Ovary (tissue), 9 donors: ENCODE data around the gene CD28. TPM values are rescaled to one million over a fixed set of nuclear protein-coding genes. Genes with fewer than 3 reads are reported as not detected.

ENCODE experiments used
- DNase-seq, 5 donors: peaks; one replicate each; pipeline ENCODE4 v3.0.0-alpha.2; 2019 to 2020
- H3K27ac ChIP-seq, 2 donors: fragments of 200-600 bp; one replicate each; pipeline versions ENCODE4 v1.5.1 to v1.8.0; 2019 to 2022
- H3K27me3 ChIP-seq: fragments of 200-600 bp; one replicate; pipeline ENCODE4 v1.8.0; 2022
- H3K36me3 ChIP-seq: fragments of 200-600 bp; sonication (generic); one replicate; pipeline ENCODE4 v1.5.1; 2019
- H3K4me1 ChIP-seq: one replicate; pipeline ENCODE4 v1.8.1; 2013; ENCODE audit warnings: mild to moderate bottlenecking, moderate library complexity; ENCODE audit not compliant: insufficient read depth
- H3K4me3 ChIP-seq: fragments of 200-600 bp; sonication (generic); one replicate; pipeline ENCODE4 v1.5.1; 2017
- H3K9me3 ChIP-seq, 2 donors: fragments of 200-600 bp in 1 of 2; sonication (generic) in 1 of 2; one replicate each; pipeline versions ENCODE4 v1.5.1 to v1.8.1; 2013 to 2019; ENCODE audit warnings: mild to moderate bottlenecking in 1 of 2, moderate library complexity in 1 of 2
- EP300 ChIP-seq: sonication (generic); formaldehyde crosslinking; IDR thresholded peaks from one replicate; pipeline ENCODE4 v1.6.1; 2017; ENCODE audit warnings: antibody characterized with exemption
- POLR2A ChIP-seq: fragments of 450-650 bp; IDR thresholded peaks from one replicate; pipeline ENCODE4 v1.6.1; 2017; ENCODE audit warnings: antibody characterized with exemption, mild to moderate bottlenecking, moderate library complexity
- WGBS, 3 donors: extraction: QIAGEN DNeasy Blood & Tissue Kit in 1 of 3; methylation state at CpG; one replicate each; pipeline versions ENCODE4 v1.1.5 to v1.1.7; 2013 to 2017; 5-methylcytosine and 5-hydroxymethylcytosine counted together
- intact Hi-C, 4 donors: fragments of 100-400 bp; cut with DNase I; formaldehyde crosslinking; loops; one replicate each; pipeline versions ENCODE4 v1.11.0 to v1.15.1; 2022 to 2023
- polyA plus RNA-seq, 2 donors: library from polyadenylated mRNA; stranded (reverse); fragments of 200-250 nt in 1 of 2; fragments of 350-450 nt in 1 of 2; fragmentation: Illumina TruSeq in 1 of 2; extraction: RNeasy Lipid Tissue Mini Kit (QIAGEN cat#74804) in 1 of 2; gene quantifications; one replicate each; pipeline ENCODE4 v1.2.3, GENCODE V29; 2013 to 2014
- total RNA-seq, 7 donors: library from RNA; depleted of rRNA in 2 of 7; stranded (reverse); fragments of >200 nt in 2 of 7; fragmentation: NEBNext Ultra II Directional in 3 of 7; extraction: Animal tissue kit (Norgen Biotek cat#: 25700) in 3 of 7; gene quantifications; one replicate each; pipeline versions ENCODE4 v1.1.0 to v1.2.4, GENCODE V29; 2016 to 2023
- TF ChIP-seq, protein P1 (sequence below), 3 donors: fragments of 450-650 bp in 2 of 3; fragments of 200-600 bp in 1 of 3; IDR thresholded peaks; one replicate each; pipeline versions ENCODE4 v1.5.1 to v1.8.0; 2016 to 2022; ENCODE audit warnings: antibody characterized with exemption in 3 of 3, mild to moderate bottlenecking in 1 of 3
- donor health status: DM: no; HTN: no; CAD: no; lungs with moderate emphysema.
- donor health status: DM: no; HTN: no; CAD: no.
- donor health status: Bipolar disorder and iron deficiency.
- donor health status: DM: yes; HTN: yes; CAD: no.
- donor health status: DM: no; HTN: no; CAD: no.
- donor health status: DM: yes; HTN: yes; CAD: no.

The CD28 gene
- total and polyA plus RNA-seq, 9 donors = 0.18 to 4.3 (median 1.2) TPM

DNA sequence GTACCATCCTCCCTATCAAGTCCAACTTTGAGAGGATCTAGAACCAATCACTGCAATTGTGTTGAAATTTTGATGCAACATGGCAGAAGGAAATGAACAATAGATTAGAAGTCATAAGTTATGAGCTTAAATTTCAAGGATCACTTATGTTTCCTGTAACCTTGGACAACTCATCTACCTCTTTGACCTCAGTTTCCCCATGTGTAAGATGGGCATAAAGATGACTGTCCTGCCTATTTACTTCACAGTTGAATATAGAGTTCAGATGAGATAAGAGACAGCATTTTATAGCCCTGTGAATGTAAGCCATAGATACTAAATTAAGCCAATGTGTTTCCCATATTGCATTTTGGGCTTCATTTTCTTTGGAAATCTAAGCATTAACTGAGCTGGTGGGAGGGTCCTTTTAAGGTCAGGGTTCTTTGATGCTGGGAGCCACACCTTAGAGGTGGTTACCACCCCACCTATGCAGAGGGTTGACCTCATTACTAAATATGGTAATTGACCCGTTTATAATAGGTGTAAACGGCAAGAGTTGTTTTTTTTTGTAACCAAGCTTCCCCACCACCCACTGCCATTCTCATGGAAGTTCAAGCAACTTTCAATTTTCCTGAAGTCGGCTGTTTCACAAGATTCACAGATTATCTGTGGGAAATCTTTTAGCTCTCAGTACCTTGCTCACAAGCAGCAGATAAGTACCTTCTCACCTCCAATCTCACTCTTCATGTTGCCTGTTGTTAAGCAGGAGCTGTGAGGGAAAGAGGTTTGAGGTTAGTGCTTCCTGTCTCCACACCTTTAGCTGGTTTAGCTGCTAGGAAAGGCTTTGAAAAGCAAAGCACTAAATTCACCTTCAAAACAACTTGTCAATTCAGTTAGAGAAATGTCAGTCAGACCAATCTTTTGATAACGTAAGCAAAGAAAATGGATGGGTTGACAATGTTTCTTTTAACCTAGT, 13.3 kb downstream of the CD28 start:
- WGBS, 3 donors = 75 to 84% (median 82%) methylated on average over 4 of the region's 4 CpGs
- DNase-seq = no peak

GRCh38 chr2:203720915-203721672, 14.7 kb downstream of the CD28 start:
- Histone ChIP-seq H3K9me3 (no peaks in the 10 kb centered on the region), H3K4me3 (no peak overlapping the region), H3K4me1 (no peaks in the 10 kb centered on the region), H3K27me3 (no peaks in the 10 kb centered on the region), H3K36me3 (no peaks in the 10 kb centered on the region), H3K27ac (no peak overlapping the region)
- TF ChIP-seq, protein P1, sequence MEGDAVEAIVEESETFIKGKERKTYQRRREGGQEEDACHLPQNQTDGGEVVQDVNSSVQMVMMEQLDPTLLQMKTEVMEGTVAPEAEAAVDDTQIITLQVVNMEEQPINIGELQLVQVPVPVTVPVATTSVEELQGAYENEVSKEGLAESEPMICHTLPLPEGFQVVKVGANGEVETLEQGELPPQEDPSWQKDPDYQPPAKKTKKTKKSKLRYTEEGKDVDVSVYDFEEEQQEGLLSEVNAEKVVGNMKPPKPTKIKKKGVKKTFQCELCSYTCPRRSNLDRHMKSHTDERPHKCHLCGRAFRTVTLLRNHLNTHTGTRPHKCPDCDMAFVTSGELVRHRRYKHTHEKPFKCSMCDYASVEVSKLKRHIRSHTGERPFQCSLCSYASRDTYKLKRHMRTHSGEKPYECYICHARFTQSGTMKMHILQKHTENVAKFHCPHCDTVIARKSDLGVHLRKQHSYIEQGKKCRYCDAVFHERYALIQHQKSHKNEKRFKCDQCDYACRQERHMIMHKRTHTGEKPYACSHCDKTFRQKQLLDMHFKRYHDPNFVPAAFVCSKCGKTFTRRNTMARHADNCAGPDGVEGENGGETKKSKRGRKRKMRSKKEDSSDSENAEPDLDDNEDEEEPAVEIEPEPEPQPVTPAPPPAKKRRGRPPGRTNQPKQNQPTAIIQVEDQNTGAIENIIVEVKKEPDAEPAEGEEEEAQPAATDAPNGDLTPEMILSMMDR (IDR thresholded peaks at IDR 0.05) = no peak
- TF ChIP-seq EP300 = no peak
- TF ChIP-seq POLR2A = no peak
- DNase-seq = no peak
- WGBS, 3 donors = 41 to 52% (median 50%) methylated on average over 6 of the region's 6 CpGs
- intact Hi-C loops = no loop called here

More for the DNA sequence above, 13.3 kb downstream of the CD28 start:
- no peak overlapping the region for H3K4me3 ChIP-seq
- H3K4me1 ChIP-seq = no peaks in the 10 kb centered on the region
- no peaks in the 10 kb centered on the region for H3K9me3 ChIP-seq
- H3K27ac ChIP-seq = no peak overlapping the region
- H3K27me3 ChIP-seq = no peaks in the 10 kb centered on the region
- H3K36me3 ChIP-seq = no peaks in the 10 kb centered on the region
- intact Hi-C loops = no loop called here
- TF ChIP-seq POLR2A (no peak), EP300 (no peak)
- TF ChIP-seq, protein P1 (IDR thresholded peaks at IDR 0.05) = no peak

DNA sequence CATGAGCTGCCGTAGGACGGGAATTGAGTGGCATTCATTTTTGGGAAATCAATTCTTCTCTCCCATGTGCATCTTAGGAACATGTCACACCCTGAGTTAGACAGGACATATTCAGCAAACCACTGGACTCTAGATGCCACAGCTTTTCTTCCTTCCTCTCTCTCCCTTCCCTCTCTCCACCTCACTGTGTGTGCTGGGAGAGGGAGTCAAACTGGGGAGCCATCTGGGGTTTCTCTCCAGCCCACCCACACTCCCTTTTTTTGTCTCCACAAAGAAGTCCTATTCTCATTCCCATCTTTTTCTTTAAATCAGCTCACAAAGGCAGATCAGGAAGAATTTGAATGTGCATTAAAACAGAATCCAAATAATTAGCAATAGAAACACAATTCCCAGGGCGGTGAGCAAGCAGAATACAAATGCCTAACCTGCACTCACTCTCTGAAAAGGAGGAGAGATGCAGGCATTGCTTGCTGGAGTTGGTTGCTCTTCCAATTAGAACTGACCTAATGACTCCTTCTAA, 15.4 kb downstream of the CD28 start:
- Histone ChIP-seq H3K36me3 (no peaks in the 10 kb centered on the region), H3K4me1 (no peaks in the 10 kb centered on the region), H3K27me3 (no peaks in the 10 kb centered on the region), H3K4me3 (no peak overlapping the region), H3K9me3 (no peaks in the 10 kb centered on the region), H3K27ac (no peak overlapping the region)
- no peak for DNase-seq
- WGBS, 3 donors = 75 to 92% (median 79%) methylated on average over 3 of the region's 3 CpGs
- TF ChIP-seq, protein P1 (IDR thresholded peaks at IDR 0.05) = no peak
- no peak for TF ChIP-seq EP300
- TF ChIP-seq POLR2A = no peak
- intact Hi-C loops = no loop called here

- TF ChIP-seq, protein P1 (IDR thresholded peaks at IDR 0.05) = no peak
- no peak for TF ChIP-seq EP300
- TF ChIP-seq POLR2A = no peak
- intact Hi-C loops = no loop called here
- H3K4me1 ChIP-seq = no peaks in the 10 kb centered on the region
- H3K36me3 ChIP-seq = no peaks in the 10 kb centered on the region
- DNase-seq = no peak
- H3K27me3 ChIP-seq = no peaks in the 10 kb centered on the region
- no peaks in the 10 kb centered on the region for H3K9me3 ChIP-seq
- 65 to 66% (median 66%) methylated on average over 2 of the region's 2 CpGs for WGBS, 3 donors
- H3K27ac ChIP-seq = no peak overlapping the region
- no peak overlapping the region for H3K4me3 ChIP-seq
These were observed 16.0 kb downstream of the CD28 start for GRCh38 chr2:203722411-203722810.
